ENCODE data around the gene TOMT. TPM values are rescaled to one million over a fixed set of nuclear protein-coding genes. Genes with fewer than 3 reads are reported as not detected.

The TOMT gene
- total and polyA plus RNA-seq, 2 donors (not counting 3 experiments of a cell fraction or from before 2014, with no cell fraction given): not detected

DNA sequence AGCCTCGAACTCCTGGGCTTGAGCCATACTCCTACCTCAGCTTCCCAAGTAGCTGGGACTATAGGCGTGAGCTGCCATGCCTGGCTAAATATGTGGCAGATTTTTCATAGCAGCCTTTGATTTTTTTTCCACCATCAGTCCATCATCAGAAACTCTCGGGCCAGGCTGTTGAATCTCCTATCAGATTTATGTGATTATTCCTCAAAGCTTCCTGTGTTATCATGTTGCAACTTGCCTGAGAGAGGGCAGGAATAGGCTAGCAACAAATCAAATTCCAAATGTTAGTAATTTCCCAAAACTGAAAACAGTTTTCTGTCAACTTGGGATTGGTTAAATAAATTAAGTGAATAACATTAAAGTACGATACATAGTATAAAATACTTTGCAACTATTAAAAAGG, 21.6 kb upstream of the TOMT start:
- Histone ChIP-seq H3K4me3 (replicated peaks in 1 of 3; ENCODE audit: insufficient read depth in 1 of 3, low read depth in 1 of 3, low read length in 3 of 3) (no peak overlapping the region), H3K4me1 (ENCODE audit: control insufficient read depth, extremely low read depth, insufficient read depth, low read length) (peaks cover 18% of the 10 kb centered on the region), H3K9me1 (replicated peaks; ENCODE audit: control insufficient read depth, extremely low read depth, insufficient read depth, low read length) (no peaks in the 10 kb centered on the region), H3K9ac (replicated peaks; ENCODE audit: extremely low read depth, insufficient read depth, low read length) (no peak overlapping the region), H3K27ac (ENCODE audit: insufficient read depth, low read depth, low read length) (no peak overlapping the region), H3K36me3 (ENCODE audit: control insufficient read depth in 2 of 2, extremely low read depth in 1 of 2, insufficient read depth in 2 of 2, low read length in 2 of 2) (no peaks in the 10 kb centered on the region), H2AFZ (ENCODE audit: low read depth, low read length) (no peak overlapping the region), H3K79me2 (ENCODE audit: control insufficient read depth, insufficient read depth, low read length) (peaks cover 10% of the 10 kb centered on the region), H3K9me3 (replicated peaks; ENCODE audit: control insufficient read depth, insufficient read depth, low read length) (no peaks in the 10 kb centered on the region), H3K4me2 (ENCODE audit: insufficient read depth, low read length) (no peak overlapping the region), H3K27me3 (ENCODE audit: control insufficient read depth in 2 of 2, insufficient read depth in 2 of 2, low read length in 2 of 2) (no peaks in the 10 kb centered on the region), H4K20me1 (replicated peaks; ENCODE audit: control insufficient read depth, extremely low read depth, insufficient read depth, low read length) (no peaks in the 10 kb centered on the region)
- BruUV-seq (replicated peaks): no TSS peak
- TF ChIP-seq, protein P1, sequence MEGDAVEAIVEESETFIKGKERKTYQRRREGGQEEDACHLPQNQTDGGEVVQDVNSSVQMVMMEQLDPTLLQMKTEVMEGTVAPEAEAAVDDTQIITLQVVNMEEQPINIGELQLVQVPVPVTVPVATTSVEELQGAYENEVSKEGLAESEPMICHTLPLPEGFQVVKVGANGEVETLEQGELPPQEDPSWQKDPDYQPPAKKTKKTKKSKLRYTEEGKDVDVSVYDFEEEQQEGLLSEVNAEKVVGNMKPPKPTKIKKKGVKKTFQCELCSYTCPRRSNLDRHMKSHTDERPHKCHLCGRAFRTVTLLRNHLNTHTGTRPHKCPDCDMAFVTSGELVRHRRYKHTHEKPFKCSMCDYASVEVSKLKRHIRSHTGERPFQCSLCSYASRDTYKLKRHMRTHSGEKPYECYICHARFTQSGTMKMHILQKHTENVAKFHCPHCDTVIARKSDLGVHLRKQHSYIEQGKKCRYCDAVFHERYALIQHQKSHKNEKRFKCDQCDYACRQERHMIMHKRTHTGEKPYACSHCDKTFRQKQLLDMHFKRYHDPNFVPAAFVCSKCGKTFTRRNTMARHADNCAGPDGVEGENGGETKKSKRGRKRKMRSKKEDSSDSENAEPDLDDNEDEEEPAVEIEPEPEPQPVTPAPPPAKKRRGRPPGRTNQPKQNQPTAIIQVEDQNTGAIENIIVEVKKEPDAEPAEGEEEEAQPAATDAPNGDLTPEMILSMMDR (IDR thresholded peaks at IDR 0.05; ENCODE audit: extremely low read depth in 1 of 2, insufficient read depth in 1 of 2, low read depth in 1 of 2, low read length in 2 of 2): no peak
- TF ChIP-seq EZH2 (IDR thresholded peaks at IDR 0.05; ENCODE audit: borderline replicate concordance, low read depth, low read length, severe bottlenecking): no peak
- TF ChIP-seq, protein P2, sequence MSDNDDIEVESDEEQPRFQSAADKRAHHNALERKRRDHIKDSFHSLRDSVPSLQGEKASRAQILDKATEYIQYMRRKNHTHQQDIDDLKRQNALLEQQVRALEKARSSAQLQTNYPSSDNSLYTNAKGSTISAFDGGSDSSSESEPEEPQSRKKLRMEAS (IDR thresholded peaks at IDR 0.05; ENCODE audit: insufficient read depth, insufficient read length): no peak
- TF ChIP-seq POLR2A (IDR thresholded peaks at IDR 0.05; ENCODE audit: low read depth, low read length): no peak
- no peak for TF ChIP-seq POLR2AphosphoS5 (IDR thresholded peaks at IDR 0.05; ENCODE audit: insufficient read depth, low read depth, low read length)
- no peak for TF ChIP-seq MYC (IDR thresholded peaks at IDR 0.05; ENCODE audit: low read depth, low read length)
- TF ChIP-seq JUN (IDR thresholded peaks at IDR 0.05; ENCODE audit: borderline replicate concordance, insufficient read depth, insufficient read length, low read depth): no peak
- no peak for TF ChIP-seq GATA2 (IDR thresholded peaks at IDR 0.05; ENCODE audit: insufficient read depth, insufficient read length, low read depth, low read length)
- TF ChIP-seq FOS (IDR thresholded peaks at IDR 0.05; ENCODE audit: borderline replicate concordance, insufficient read depth, low read length): no peak
- dilution Hi-C loops (cut with MboI; ENCODE audit: extremely low pct_ligation_motif_present, low sequenced_read_pairs): loop anchor here (10.0 kb wide), 1 partner anchor 59 kb away; no protein-coding TSS in a partner anchor
- DNase-seq (ENCODE audit: low read depth, low spot score) (no peak), FAIRE-seq (no peak)
- ChIA-PET POLR2A (interaction anchor here (0.8 kb wide), 1 partner anchor 44 kb away, joined by 3 read pairs; no protein-coding TSS in a partner anchor), CTCF (interaction anchor here (1.5 to 4.7 kb wide), 2 partner anchors 58 to 106 kb away, joined by 3 to 93 read pairs; no protein-coding TSS in a partner anchor)
- intact Hi-C loops (cut with micrococcal nuclease): no loop called here

All from endothelial cell of umbilical vein (primary cell).